Neural cell (in vitro differentiated cells): ENCODE measurements around the gene STRAP. TPM values are rescaled to one million over a fixed set of nuclear protein-coding genes. Genes with fewer than 3 reads are reported as not detected.
"Not testable (repeated sequence)": the region's sequence is repeated elsewhere in the genome, so short reads cannot be mapped to it uniquely, and the experiment has no call there.

Experiments used
- H2AFZ ChIP-seq: fragments of 200-600, 300-800 bp; sonication (generic), shearing (Covaris generic); 2 replicates; pipeline ENCODE4 v1.6.0; 2014; ENCODE audit warnings: low read depth, mild to moderate bottlenecking, antibody characterized with exemption, low read length, moderate library complexity
- H3F3A ChIP-seq: fragments of 200-600 bp; shearing (Covaris generic); 2 replicates; pipeline ENCODE4 v1.6.1; 2016; ENCODE audit warnings: mild to moderate bottlenecking, moderate library complexity, mixed read lengths, antibody characterized with exemption, low read length; ENCODE audit not compliant: insufficient read depth, poor library complexity, severe bottlenecking
- H3K27ac ChIP-seq: fragments of 200-600, 300-800 bp; sonication (generic), shearing (Covaris generic); 2 replicates; pipeline ENCODE4 v1.5.1; 2014; ENCODE audit warnings: mild to moderate bottlenecking, low read length, moderate library complexity
- H3K27me3 ChIP-seq: fragments of 300-800, 200-600 bp; sonication (generic), shearing (Covaris generic); 2 replicates; pipeline ENCODE4 v1.6.0; 2014; ENCODE audit warnings: mild to moderate bottlenecking, low read depth, low read length, moderate library complexity; ENCODE audit not compliant: insufficient read depth
- H3K36me3 ChIP-seq: fragments of 300-800, 200-600 bp; sonication (generic), shearing (Covaris generic); 2 replicates; pipeline ENCODE4 v1.5.1; 2014; ENCODE audit warnings: mild to moderate bottlenecking, antibody characterized with exemption, low read length, moderate library complexity; ENCODE audit not compliant: insufficient read depth
- H3K4me2 ChIP-seq: fragments of 300-800, 200-600 bp; sonication (generic), shearing (Covaris generic); 2 replicates; pipeline ENCODE4 v1.6.0; 2014; ENCODE audit warnings: mild to moderate bottlenecking, low read length
- H3K4me3 ChIP-seq: fragments of 300-800, 200-600 bp; sonication (generic), shearing (Covaris generic); 2 replicates; pipeline ENCODE4 v1.5.1; 2014; ENCODE audit warnings: mild to moderate bottlenecking, low read length, moderate library complexity
- H3K79me2 ChIP-seq: fragments of 200-600 bp; shearing (Covaris generic); replicated peaks from 2 replicates; pipeline ENCODE4 v1.6.0; 2014; ENCODE audit warnings: mild to moderate bottlenecking, low read length, moderate library complexity; ENCODE audit not compliant: insufficient read depth
- H3K9ac ChIP-seq: fragments of 300-800, 200-600 bp; sonication (generic), shearing (Covaris generic); 2 replicates; pipeline ENCODE4 v1.6.1; 2016; ENCODE audit warnings: mild to moderate bottlenecking, low read length, mixed read lengths
- H3K9me2 ChIP-seq: fragments of 200-600 bp; shearing (Covaris generic); 2 replicates; pipeline ENCODE4 v1.6.1; 2016; ENCODE audit warnings: mild to moderate bottlenecking, low read length, mixed read lengths; ENCODE audit not compliant: insufficient read depth
- H3K9me3 ChIP-seq: fragments of 200-600, 300-800 bp; sonication (generic), shearing (Covaris generic); 2 replicates; pipeline ENCODE4 v1.6.1; 2016; ENCODE audit warnings: mild to moderate bottlenecking, mixed run types, low read length, moderate library complexity, mixed read lengths
- H4K20me1 ChIP-seq: fragments of 200-600 bp; shearing (Covaris generic); 2 replicates; pipeline ENCODE4 v1.6.1; 2016; ENCODE audit warnings: mild to moderate bottlenecking, mixed run types; ENCODE audit not compliant: insufficient read depth
- CTCF ChIP-seq: fragments of 450-650 bp; IDR thresholded peaks from 2 replicates; pipeline ENCODE4 v1.5.1; 2014; ENCODE audit warnings: antibody characterized with exemption, mild to moderate bottlenecking, moderate library complexity; ENCODE audit not compliant: poor library complexity, severe bottlenecking
- EP300 ChIP-seq: fragments of 450-650 bp; conservative IDR thresholded peaks from 2 replicates; pipeline ENCODE4 v1.6.1; 2014; ENCODE audit warnings: antibody characterized with exemption, mild to moderate bottlenecking, moderate library complexity; ENCODE audit not compliant: poor library complexity, severe bottlenecking
- EZH2 ChIP-seq: fragments of 200-600, 300-800 bp; shearing (Covaris generic), sonication (generic); IDR thresholded peaks from 2 replicates; pipeline ENCODE4 v1.6.1; 2014; ENCODE audit warnings: antibody characterized with exemption, low read length, borderline replicate concordance, mild to moderate bottlenecking; ENCODE audit not compliant: insufficient read depth, poor library complexity, severe bottlenecking
- MXI1 ChIP-seq: fragments of 450-650 bp; conservative IDR thresholded peaks from 2 replicates; pipeline ENCODE4 v1.6.1; 2014; ENCODE audit warnings: antibody characterized with exemption, mild to moderate bottlenecking; ENCODE audit not compliant: poor library complexity, severe bottlenecking
- POLR2AphosphoS5 ChIP-seq: IDR thresholded peaks from 2 replicates; pipeline ENCODE4 v1.6.1; 2012
- RAD21 ChIP-seq: fragments of 450-650 bp; conservative IDR thresholded peaks from 2 replicates; pipeline ENCODE4 v1.6.1; 2014; ENCODE audit warnings: antibody characterized with exemption, mild to moderate bottlenecking, moderate library complexity
- SMC3 ChIP-seq: fragments of 450-650 bp; conservative IDR thresholded peaks from 2 replicates; pipeline ENCODE4 v1.6.1; 2014; ENCODE audit warnings: antibody characterized with exemption, mild to moderate bottlenecking, moderate library complexity; ENCODE audit not compliant: poor library complexity
- TAF1 ChIP-seq: IDR thresholded peaks from 2 replicates; pipeline ENCODE4 v1.6.1; 2012; ENCODE audit warnings: low read depth
- polyA plus RNA-seq: library from polyadenylated mRNA; depleted of rRNA; stranded (reverse); fragments of >200 nt; gene quantifications from 2 replicates; pipeline ENCODE4 v1.2.3, GENCODE V29; 2014
- TF ChIP-seq, protein P1 (sequence below): IDR thresholded peaks from 2 replicates; pipeline ENCODE4 v1.6.1; 2012; ENCODE audit warnings: borderline replicate concordance

Gene STRAP
- polyA plus RNA-seq, 1 donor from 2014 or later: 213 TPM

GRCh38 chr12:15910468-15910863 is 28.3 kb downstream of the STRAP start:
- Histone ChIP-seq H3F3A (peaks cover 4% of the 10 kb centered on the region), H2AFZ (no peak overlapping the region), H3K4me3 (peak overlapping the region; percentile 76), H3K27ac (no peak overlapping the region), H3K9me2 (no peaks in the 10 kb centered on the region), H3K9me3 (no peaks in the 10 kb centered on the region), H3K79me2 (no peaks in the 10 kb centered on the region), H3K27me3 (no peaks in the 10 kb centered on the region), H3K9ac (no peak overlapping the region), H3K36me3 (no peaks in the 10 kb centered on the region), H4K20me1 (no peaks in the 10 kb centered on the region), H3K4me2 (peak overlapping the region; percentile 17)
- TF ChIP-seq, protein P1, sequence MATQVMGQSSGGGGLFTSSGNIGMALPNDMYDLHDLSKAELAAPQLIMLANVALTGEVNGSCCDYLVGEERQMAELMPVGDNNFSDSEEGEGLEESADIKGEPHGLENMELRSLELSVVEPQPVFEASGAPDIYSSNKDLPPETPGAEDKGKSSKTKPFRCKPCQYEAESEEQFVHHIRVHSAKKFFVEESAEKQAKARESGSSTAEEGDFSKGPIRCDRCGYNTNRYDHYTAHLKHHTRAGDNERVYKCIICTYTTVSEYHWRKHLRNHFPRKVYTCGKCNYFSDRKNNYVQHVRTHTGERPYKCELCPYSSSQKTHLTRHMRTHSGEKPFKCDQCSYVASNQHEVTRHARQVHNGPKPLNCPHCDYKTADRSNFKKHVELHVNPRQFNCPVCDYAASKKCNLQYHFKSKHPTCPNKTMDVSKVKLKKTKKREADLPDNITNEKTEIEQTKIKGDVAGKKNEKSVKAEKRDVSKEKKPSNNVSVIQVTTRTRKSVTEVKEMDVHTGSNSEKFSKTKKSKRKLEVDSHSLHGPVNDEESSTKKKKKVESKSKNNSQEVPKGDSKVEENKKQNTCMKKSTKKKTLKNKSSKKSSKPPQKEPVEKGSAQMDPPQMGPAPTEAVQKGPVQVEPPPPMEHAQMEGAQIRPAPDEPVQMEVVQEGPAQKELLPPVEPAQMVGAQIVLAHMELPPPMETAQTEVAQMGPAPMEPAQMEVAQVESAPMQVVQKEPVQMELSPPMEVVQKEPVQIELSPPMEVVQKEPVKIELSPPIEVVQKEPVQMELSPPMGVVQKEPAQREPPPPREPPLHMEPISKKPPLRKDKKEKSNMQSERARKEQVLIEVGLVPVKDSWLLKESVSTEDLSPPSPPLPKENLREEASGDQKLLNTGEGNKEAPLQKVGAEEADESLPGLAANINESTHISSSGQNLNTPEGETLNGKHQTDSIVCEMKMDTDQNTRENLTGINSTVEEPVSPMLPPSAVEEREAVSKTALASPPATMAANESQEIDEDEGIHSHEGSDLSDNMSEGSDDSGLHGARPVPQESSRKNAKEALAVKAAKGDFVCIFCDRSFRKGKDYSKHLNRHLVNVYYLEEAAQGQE: no peak
- TF ChIP-seq CTCF (no peak), TAF1 (no peak), POLR2AphosphoS5 (no peak), EZH2 (no peak), RAD21 (no peak), SMC3 (no peak), MXI1 (no peak), EP300 (no peak)

DNA sequence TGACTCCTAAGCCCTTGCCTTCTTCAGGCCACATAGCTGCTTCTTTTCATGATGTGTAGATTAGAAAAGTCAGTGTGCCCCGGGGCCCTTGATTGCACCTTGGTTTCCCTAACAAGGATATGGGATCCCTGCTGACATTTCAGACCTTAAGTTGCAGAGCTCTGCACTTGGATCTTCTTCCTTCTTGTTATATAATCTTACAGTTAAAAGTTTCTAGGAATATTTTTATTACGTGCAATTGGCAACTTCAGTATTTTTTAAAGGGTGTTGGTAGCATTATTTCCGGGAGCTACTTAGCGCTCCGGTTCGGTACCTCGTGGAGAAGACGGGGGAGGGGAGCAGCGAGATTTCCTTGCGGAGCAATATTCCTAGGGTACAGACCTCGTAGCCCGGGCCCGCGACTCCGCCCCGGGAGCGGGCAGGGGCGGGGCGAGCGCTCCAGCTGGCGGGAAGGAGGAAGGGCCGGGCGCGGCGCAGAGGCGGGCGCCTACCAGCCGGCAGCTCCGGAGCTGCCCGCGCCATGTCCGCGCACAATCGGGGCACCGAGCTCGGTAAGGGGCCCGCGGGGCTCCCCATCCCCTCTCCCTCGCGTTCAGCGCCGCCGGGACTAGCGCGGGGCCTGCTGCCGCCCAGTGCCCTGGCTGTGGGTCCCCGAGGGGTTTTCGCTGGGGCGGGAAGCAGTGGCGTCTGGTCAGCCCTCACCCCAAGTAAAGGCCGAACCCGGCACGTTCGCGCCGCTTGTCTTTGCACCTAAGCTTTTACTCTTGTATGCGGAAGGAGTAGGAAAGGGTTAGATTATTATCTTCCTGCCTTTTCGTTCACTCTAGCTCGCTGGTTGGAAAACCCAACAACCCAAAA is 28.9 kb downstream of the STRAP start, which contains the start of gene DERA:
Gene DERA, plus strand, starts transcription at position 469 of the 858 bp plus-strand sequence. Its CDS starts 52 bp downstream, at position 521.
- Histone ChIP-seq H3K27me3 (no peaks in the 10 kb centered on the region), H3K27ac (no peak within 1 kb of the TSS), H2AFZ (peak within 1 kb of the TSS; percentile 54), H4K20me1 (no peaks in the 10 kb centered on the region), H3K36me3 (no peaks in the 10 kb centered on the region), H3K9ac (peak within 1 kb of the TSS; percentile 60), H3F3A (peaks cover 4% of the 10 kb centered on the region), H3K79me2 (no peaks in the 10 kb centered on the region), H3K4me2 (peak within 1 kb of the TSS; percentile 63), H3K4me3 (peak within 1 kb of the TSS; percentile 76), H3K9me3 (no peaks in the 10 kb centered on the region), H3K9me2 (no peaks in the 10 kb centered on the region)
- no peak for TF ChIP-seq POLR2AphosphoS5
- TF ChIP-seq, protein P1: no peak
- no peak for TF ChIP-seq EZH2
- TF ChIP-seq MXI1: peak; percentile 41
- TF ChIP-seq SMC3: peak; percentile 40
- TF ChIP-seq TAF1: no peak
- TF ChIP-seq CTCF: peak; percentile 50
- peak; percentile 34 for TF ChIP-seq RAD21
- TF ChIP-seq EP300: peak; percentile 21

DNA sequence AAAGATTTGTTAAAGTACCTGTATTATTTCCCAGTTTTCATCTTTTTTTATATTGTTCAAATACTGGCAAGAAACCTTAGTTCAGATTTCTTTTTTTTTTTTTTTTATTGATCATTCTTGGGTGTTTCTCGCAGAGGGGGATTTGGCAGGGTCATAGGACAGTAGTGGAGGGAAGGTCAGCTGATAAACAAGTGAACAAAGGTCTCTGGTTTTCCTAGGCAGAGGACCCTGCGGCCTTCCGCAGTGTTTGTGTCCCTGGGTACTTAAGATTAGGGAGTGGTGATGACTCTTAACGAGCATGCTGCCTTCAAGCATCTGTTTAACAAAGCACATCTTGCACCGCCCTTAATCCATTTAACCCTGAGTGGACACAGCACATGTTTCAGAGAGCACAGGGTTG is 29.7 kb downstream of the STRAP start:
- not testable (repeated sequence) for H3K27ac ChIP-seq, H3K36me3 ChIP-seq, H3F3A ChIP-seq, H3K9me3 ChIP-seq, H3K27me3 ChIP-seq, H3K4me2 ChIP-seq, H4K20me1 ChIP-seq, H3K9ac ChIP-seq, H3K79me2 ChIP-seq, H3K9me2 ChIP-seq
- H3K4me3 ChIP-seq: peak overlapping the region; percentile 76
- H2AFZ ChIP-seq: peak overlapping the region; percentile 54
